ENCODE data around the gene C6orf15.
"Not testable (repeated sequence)": the region's sequence is repeated elsewhere in the genome, so short reads cannot be mapped to it uniquely, and the experiment has no call there.

Gene C6orf15

DNA sequence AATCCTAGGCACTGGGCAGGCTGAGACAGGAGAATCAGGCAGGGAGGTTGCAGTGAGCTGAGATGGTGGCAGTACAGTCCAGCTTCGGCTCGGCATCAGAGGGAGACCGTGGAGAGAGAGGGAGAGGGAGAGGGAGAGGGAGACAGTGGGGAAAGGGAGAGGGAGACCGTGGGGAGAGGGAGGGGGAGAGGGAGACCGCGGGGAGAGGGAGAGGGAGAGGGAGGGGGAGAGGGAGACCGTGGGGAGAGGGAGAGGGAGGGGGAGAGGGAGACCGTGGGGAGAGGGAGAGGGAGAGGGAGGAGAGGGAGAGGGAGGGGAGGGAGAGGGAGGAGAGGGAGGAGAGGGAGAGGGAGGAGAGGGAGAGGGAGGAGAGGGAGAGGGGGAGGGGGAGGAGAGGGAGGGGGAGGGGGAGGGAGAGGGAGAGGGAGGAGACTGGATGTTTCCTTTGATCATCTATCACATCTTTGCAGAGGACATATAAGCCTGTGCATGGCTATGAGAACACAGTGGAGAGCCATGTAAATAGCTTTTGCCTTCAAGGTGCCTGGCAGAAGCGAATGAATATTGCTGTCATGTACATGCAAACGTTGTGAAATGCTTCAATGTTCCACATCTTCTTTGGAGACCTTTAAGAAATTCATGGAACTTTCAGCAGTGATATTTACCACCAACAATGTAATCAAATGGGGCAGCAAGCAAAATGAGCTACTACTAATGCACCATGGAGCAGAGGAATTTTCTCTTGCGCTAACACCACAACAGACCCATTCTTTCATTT is 44.3 kb downstream of the C6orf15 start:
- not testable (repeated sequence) for DNase-seq (ENCODE audit: low spot score)

DNA sequence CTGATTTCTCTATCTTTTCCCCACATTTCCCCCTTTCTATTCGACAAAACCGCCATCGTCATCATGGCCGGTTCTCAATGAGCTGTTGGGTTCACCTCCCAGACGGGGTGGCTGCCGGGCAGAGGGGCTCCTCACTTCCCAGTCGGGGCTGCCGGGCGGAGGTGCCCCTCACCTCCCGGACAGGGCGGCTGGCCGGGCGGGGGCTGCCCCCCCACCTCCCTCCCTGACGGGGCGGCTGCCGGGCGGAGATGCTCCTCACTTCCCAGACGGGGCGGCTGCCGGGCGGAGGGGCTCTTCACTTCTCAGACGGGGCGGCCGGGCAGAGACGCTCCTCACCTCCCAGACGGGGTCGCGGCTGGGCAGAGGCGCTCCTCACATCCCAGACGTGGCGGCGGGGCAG is 45.3 kb downstream of the C6orf15 start:
- DNase-seq (ENCODE audit: low spot score): not testable (repeated sequence)

DNA sequence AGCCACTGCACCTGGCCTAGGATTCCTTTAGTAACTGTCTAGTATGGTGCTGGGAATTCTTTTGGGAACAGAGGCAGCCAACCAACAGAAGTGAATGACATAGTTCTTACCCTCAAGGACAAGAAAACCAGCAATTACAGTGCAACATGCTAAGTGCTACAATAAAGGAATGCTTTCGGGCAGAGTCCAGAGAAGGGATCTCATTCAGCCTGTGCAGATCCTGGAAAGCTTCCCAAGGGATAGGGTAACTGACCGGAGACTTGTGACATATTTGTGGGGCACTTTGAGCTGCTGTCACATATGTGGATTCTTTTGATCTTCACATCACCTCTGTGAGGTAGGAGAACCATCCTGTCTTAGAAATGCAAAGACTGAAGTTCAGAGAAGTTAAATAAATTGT is 46.8 kb downstream of the C6orf15 start:
- no peak for DNase-seq (ENCODE audit: low spot score)

DNA sequence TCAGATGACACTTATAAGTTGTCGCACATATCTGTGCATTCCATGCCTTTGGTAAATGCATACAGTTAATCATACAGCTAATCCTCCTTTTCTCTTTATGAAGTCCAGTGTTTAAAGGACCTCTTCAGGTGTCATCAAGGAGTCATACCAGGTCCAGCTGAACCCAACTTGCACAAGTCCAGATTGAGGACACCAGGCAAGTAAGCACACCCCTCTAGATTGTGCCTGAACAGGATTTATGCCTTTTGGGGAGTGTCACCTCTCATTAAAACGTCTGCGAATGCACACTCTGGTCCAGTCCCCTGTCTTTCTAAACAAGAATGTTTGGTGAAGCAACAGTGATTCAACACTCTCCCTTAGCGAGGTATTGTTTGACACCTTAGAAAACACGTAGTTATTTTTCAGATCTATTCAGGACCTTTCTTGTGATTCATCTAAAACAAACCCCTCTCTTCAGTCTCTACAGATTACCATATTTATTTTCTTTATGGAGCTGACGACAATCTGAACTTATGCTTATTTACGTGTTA is 48.4 kb downstream of the C6orf15 start:
- no peak for DNase-seq (ENCODE audit: low spot score)

Data from CD4-positive, alpha-beta T cell treated with Interleukin-2 at 100 ng/mL for 4 hours (primary cell).